Measurements from ENCODE around the gene ATF1.
"Not testable (repeated sequence)": the region's sequence is repeated elsewhere in the genome, so short reads cannot be mapped to it uniquely, and the experiment has no call there.

The ATF1 gene

DNA sequence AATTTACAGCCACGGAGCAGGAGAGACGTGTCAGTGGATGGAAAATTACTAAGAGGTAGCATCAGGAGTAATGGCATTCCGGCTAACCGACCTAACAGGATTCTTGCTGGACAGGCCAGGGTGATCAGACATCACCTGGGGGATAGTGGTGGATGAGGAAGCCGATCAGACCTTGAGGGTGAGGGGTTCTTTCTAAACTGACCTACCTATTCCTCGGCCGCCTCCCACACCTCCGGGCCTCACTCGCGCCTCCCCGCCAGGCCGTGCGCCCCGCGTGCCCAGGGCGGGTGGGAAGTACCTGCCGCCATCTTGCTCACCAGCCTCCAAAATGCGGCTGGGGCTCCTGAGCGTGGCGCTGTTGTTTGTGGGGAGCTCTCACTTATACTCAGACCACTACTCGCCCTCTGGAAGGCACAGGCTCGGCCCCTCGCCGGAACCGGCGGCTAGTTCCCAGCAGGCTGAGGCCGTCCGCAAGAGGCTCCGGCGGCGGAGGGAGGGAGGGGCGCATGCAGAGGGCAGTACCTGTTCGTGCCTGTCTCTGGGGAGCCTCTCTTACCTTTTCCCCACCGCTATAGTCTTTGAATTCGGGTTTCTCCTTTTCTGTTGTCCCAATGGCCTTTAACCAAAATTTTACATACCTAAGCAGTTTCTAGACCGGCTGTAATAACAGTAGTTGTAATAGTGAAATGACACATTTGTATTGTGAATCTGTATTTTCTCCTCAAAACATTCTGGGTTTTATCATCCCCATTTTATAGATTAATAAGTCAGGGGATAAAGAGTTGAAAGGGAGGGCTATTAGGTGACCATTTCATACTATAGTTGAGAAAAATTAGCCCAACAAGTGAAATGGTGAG is 79.0 kb downstream of the ATF1 start, which contains the start of gene TMPRSS12:
Gene TMPRSS12, plus strand, starts transcription at position 290 of the 857 bp plus-strand sequence. Its CDS starts 39 bp downstream, at position 329.
- H3K27ac ChIP-seq = peak within 1 kb of the TSS in 19 of 21 experiments; percentile 1 to 80 (median 66)

DNA sequence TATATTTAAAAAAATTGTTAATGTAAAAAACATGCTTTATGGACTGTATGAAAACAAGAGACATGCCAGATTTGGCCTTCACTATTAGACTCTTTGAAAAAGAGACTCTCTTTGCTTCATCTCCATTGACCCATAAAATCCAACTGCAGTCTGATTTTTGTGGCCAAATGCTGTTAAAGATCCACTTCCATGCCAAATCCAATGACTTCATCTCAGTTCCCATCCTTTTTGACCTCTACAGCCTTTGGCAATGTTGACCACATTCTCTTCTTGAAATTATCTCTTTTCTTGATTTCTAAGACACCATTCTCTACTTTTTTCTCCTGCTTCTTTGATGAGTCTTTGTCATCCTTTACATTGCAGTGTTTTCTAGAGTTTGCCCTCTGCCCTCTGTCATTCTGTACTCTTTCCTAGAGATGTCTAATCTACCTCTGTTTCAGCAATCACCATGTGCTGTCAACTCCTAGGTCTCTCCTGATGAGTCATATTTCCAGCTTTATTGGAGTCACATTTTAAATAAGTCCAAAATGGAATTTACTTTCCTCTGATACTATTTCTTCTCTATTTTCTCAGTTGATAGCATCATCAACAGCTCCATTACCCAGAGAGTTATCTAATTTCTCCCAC is 81.2 kb downstream of the ATF1 start:
- Histone ChIP-seq H3K4me3 (no peak overlapping the region), H3K27ac (no peak overlapping the region)

More for the DNA sequence above, 79.0 kb downstream of the ATF1 start, which contains the start of gene TMPRSS12:
- peak within 1 kb of the TSS; percentile 13 to 39 (median 23) for H3K4me3 ChIP-seq

DNA sequence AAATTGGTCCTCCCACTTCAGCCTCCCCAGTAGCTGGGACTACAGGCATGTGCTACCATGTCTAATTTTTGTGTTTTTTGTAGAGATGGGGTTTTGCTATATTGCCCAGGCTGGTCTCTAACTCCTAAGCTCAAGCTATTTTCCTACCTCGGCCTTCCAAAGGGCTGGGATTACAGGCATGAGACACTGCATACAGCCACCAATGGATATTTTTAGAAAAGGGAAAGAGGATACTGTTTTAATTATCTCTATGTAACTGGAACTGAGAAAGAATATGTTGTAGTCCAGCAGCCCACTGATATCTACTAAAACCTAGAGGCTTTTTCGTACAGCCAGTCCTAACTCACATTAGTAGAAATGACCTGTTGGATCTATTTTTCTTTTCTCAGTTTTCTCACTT is 85.1 kb downstream of the ATF1 start:
- Histone ChIP-seq H3K4me3 (no peak overlapping the region), H3K27ac (no peak overlapping the region)

DNA sequence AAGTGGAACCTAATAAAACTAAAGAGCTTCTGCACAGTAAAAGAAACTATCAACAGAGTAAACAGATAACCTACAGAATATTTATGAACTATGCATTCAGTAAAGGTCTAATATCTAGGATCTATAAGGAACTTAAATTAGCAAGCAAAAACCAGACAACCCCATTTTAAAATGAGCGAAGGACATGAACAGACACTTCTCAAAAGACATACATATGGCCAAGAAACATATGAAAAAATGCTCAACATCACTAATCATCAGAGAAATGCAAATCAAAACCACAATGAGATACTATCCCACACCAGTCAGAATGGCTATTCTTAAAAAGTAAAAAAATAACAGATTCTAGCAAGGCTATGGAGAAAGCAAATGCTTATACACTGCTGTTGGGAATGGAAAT is 91.3 kb downstream of the ATF1 start:
- not testable (repeated sequence) for H3K4me3 ChIP-seq, H3K27ac ChIP-seq

DNA sequence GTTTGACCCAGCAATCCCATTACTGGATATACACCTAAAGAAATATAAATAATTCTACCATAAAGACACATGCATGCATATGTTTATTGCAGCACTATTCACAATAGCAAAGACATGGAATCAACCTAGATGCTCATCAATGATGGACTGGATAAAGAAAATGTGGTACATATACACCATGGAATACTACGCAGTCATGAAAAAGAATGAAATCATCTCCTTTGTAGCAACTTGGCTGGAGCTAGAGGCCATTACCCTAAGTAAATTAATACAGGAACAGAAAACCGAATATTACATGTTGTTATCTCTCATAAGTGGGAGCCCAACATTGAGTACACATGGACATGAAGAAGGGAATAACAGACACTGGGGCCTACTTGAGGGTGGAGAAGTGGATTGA is 91.8 kb downstream of the ATF1 start:
- not testable (repeated sequence) for H3K27ac ChIP-seq, H3K4me3 ChIP-seq

DNA sequence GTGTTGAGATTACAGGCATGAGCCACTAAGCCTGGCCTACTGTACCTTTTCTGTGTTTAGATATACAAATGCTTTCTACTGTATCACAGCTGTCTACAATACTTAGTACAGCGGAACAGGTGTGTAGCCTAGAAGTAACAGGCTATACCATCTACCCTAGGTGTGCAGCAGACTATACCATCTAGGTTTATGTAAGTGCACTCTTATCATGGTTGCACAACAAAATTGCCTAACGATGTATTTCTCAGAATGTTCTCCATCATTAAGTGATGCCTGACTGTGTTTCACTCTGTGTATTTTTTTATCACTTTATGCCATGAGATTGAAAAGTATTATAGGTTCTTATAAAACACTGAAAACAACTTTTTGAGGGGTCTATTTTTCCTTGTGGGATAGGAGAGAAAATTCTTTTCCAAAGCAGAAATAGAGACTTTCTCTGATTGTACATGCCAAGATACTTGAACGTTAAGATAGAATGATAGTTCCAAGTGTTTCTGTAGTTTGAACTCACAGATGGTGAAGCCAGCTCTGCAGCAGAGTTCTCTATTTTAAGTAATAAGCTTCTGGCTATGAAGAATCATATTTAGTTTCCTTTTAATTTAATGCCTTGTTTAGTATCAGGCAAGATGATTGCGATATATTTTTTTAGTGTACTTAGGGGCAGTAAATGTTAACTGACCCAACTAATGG is 95.9 kb downstream of the ATF1 start:
- Histone ChIP-seq H3K4me3 (no peak overlapping the region), H3K27ac (no peak overlapping the region)

DNA sequence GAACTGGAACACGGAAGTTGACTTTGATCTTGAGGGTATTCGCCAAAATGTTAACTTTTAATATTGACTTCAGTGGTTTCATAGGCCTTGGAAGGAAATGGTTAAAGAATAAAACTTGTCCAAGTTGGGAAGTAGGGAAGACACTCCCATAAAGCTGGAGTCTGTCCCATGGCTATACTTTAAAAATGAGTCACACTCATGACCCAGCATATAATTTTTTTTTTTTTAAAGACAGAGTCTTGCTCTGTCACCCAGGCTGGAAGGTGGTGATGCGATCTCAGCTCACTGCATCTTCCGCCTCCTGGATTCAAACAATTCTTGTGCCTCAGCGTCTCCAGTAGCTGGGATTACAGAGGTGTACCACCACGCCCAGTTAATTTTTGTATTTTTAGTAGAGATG is 98.4 kb downstream of the ATF1 start:
- no peak overlapping the region for H3K4me3 ChIP-seq
- no peak overlapping the region for H3K27ac ChIP-seq

DNA sequence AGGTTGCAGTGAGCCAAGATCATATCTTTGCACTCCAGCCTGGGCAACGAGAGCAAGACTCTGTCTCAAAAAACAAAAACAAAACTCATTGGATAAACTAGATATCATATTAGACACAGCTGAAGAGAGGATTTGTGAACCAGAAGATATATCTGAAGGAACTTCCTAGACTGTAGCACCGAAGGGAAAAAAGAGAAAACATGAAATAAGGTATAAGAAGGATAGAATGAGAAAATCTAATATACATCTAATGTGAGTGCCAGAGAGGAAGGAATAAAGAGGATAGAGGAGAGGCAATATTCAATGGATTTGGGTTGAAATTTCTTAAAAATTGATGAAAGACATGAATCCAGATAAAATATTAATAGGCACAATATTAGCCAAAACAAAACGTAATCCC is 101.4 kb downstream of the ATF1 start:
- Histone ChIP-seq H3K4me3 (no peak overlapping the region), H3K27ac (no peak overlapping the region)

DNA sequence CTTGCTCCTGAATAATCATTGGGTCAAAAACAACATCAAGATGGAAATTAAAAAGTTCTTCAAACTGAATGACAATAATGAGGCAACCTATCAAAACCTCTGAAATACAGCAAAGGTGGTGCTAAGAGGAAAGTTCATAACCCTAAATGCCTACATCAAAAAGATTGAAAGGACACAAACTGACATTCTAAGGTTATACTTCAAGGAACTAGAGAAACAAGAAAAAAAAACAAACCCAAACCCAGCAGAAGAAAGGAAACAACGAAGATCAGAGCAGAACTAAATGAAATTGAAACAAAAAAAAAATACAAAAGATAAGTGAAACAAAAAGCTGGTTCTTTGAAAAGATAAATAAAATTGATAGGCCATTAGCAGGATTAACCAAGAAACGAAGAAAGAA is 105.0 kb downstream of the ATF1 start:
- not testable (repeated sequence) for H3K27ac ChIP-seq

More for the DNA sequence above, 105.0 kb downstream of the ATF1 start:
- not testable (repeated sequence) for H3K4me3 ChIP-seq

All from skin epidermis (tissue), 12 donors.